GM12878 (cell line): Measurements from ENCODE around the gene CACNA1G. TPM values are rescaled to one million over a fixed set of nuclear protein-coding genes. Genes with fewer than 3 reads are reported as not detected.

Experiments used
- ATAC-seq: fragments of 200-7000 bp; cut with Tn5 transposase; 3 replicates; pipeline ENCODE4 v1.9.1; 2020; ENCODE audit warnings: mild to moderate bottlenecking, moderate library complexity
- BruUV-seq: library from RNA; stranded (reverse); fragments of 400-500 nt; replicated peaks from 2 replicates; lab custom pipeline; 2021; lab: Mats Ljungman, UMichigan
- CTCF ChIA-PET: fragments of 300-600 bp; sonication (Branson Sonifier 250); formaldehyde crosslinking; extraction: SDS; loops from one replicate; lab custom pipeline; 2021; ENCODE audit warnings: inconsistent platforms; lab: Yijun Ruan, JAX
- POLR2A ChIA-PET: fragments of 350-600 bp; formaldehyde crosslinking; extraction: SDS; loops from one replicate; lab custom pipeline; 2021; ENCODE audit warnings: inconsistent platforms; lab: Charles Lee
- RAD21 ChIA-PET: fragments of 300-600 bp; sonication (Branson Sonifier 250); formaldehyde crosslinking; loops from one replicate; lab custom pipeline; 2023; ENCODE audit warnings: antibody characterized with exemption; ENCODE audit not compliant: unreplicated experiment; lab: Charles Lee
- SMC1A ChIA-PET: fragments of 300-600 bp; sonication (Branson Sonifier 250); formaldehyde crosslinking; loops from one replicate; lab custom pipeline; 2023; ENCODE audit not compliant: unreplicated experiment, uncharacterized antibody; lab: Charles Lee
- DNase-seq: peaks from one replicate; pipeline ENCODE4 v3.0.0-alpha.2; 2011; ENCODE audit warnings: low read depth, low spot score
- FAIRE-seq: peaks from 3 replicates; lab custom pipeline; 2011; peaks lifted over from hg19 to GRCh38; lab: Jason Lieb, UNC
- H2AFZ ChIP-seq: 2 replicates; pipeline ENCODE4 v1.6.0; 2011; ENCODE audit warnings: low read depth, low read length, control low read depth; ENCODE audit not compliant: control insufficient read depth
- H3K27ac ChIP-seq: 2 replicates; pipeline ENCODE4 v1.5.1; 2011; ENCODE audit warnings: control low read depth; ENCODE audit not compliant: control insufficient read depth, insufficient read depth
- H3K27me3 ChIP-seq, 2 experiments: replicated peaks in 1 of 2; 2 replicates each; pipeline versions ENCODE4 v1.6.0 to v1.6.1; 2011; ENCODE audit warnings: low read length in 1 of 2; ENCODE audit not compliant: control insufficient read depth in 2 of 2, insufficient read depth in 2 of 2
- H3K36me3 ChIP-seq, 2 experiments: 2 replicates each; pipeline ENCODE4 v1.5.1; 2011; ENCODE audit warnings: low read length in 1 of 2; ENCODE audit not compliant: control insufficient read depth in 2 of 2, insufficient read depth in 2 of 2
- H3K4me1 ChIP-seq: 2 replicates; pipeline ENCODE4 v1.6.1; 2011; ENCODE audit warnings: mild to moderate bottlenecking, low read length, moderate library complexity, mixed read lengths; ENCODE audit not compliant: control insufficient read depth, insufficient read depth
- H3K4me2 ChIP-seq: 2 replicates; pipeline ENCODE4 v1.6.0; 2011; ENCODE audit warnings: control low read depth; ENCODE audit not compliant: control insufficient read depth, insufficient read depth
- H3K4me3 ChIP-seq: fragments of 200-600 bp; sonication (generic); 2 replicates; pipeline ENCODE4 v1.5.1; 2016
- H3K79me2 ChIP-seq: 2 replicates; pipeline ENCODE4 v1.6.0; 2011; ENCODE audit warnings: low read length; ENCODE audit not compliant: control insufficient read depth, insufficient read depth
- H3K9ac ChIP-seq: 2 replicates; pipeline ENCODE4 v1.8.0; 2011; ENCODE audit warnings: low read length, control low read depth, mixed read lengths; ENCODE audit not compliant: control insufficient read depth, insufficient read depth
- H3K9me3 ChIP-seq: replicated peaks from 3 replicates; pipeline ENCODE4 v1.5.1; 2011; ENCODE audit warnings: mild to moderate bottlenecking, low read length; ENCODE audit not compliant: control insufficient read depth, insufficient read depth
- H4K20me1 ChIP-seq: 2 replicates; pipeline ENCODE4 v1.6.0; 2011; ENCODE audit not compliant: control insufficient read depth, insufficient read depth
- CEBPB ChIP-seq, 2 experiments: fragments of 150-350 bp in 1 of 2; IDR thresholded peaks; 2 replicates each; pipeline ENCODE4 v1.6.1; 2012 to 2014; ENCODE audit warnings: low read depth in 2 of 2, low read length in 2 of 2, borderline replicate concordance in 1 of 2, inconsistent platforms in 1 of 2
- CHD1 ChIP-seq: IDR thresholded peaks from 2 replicates; pipeline ENCODE4 v1.6.1; 2012; ENCODE audit warnings: low read depth, low read length, improper control_type of control experiment
- ETV6 ChIP-seq, 2 experiments: fragments of 450-650 bp in 1 of 2; IDR thresholded peaks in 1 of 2; conservative IDR thresholded peaks in 1 of 2; 2 replicates each; pipeline ENCODE4 v1.6.1; 2014; ENCODE audit warnings: antibody characterized with exemption in 1 of 2, borderline replicate concordance in 1 of 2, low read depth in 1 of 2, mild to moderate bottlenecking in 1 of 2, moderate library complexity in 1 of 2
- HCFC1 ChIP-seq: fragments of 150-350 bp; IDR thresholded peaks from 2 replicates; pipeline ENCODE4 v1.6.1; 2014; ENCODE audit warnings: low read length
- KAT2A ChIP-seq: conservative IDR thresholded peaks from 2 replicates; pipeline ENCODE4 v1.6.1; 2011; ENCODE audit warnings: low read depth, low read length; ENCODE audit not compliant: control insufficient read depth
- MYB ChIP-seq: fragments of 150-350 bp; IDR thresholded peaks from 2 replicates; pipeline ENCODE4 v1.6.1; 2014; ENCODE audit warnings: mild to moderate bottlenecking, low read depth, low read length, borderline replicate concordance
- RELA ChIP-seq: fragments of 450-650 bp; IDR thresholded peaks from 2 replicates; pipeline ENCODE4 v1.8.0; 2014; ENCODE audit warnings: borderline replicate concordance; ENCODE audit not compliant: partially characterized antibody
- ZNF274 ChIP-seq: IDR thresholded peaks from one replicate; pipeline ENCODE4 v1.8.0; 2011; ENCODE audit not compliant: insufficient read length, insufficient read depth
- WGBS: methylation state at CpG from one replicate; pipeline ENCODE4 v1.1.6; 2016; ENCODE audit warnings: low lambda C conversion rate; ENCODE audit not compliant: insufficient replicate concordance, insufficient coverage; ENCODE audit errors: missing lambda C conversion rate; 5-methylcytosine and 5-hydroxymethylcytosine counted together
- in situ Hi-C: fragments of 300-500 bp; cut with MboI; formaldehyde crosslinking; loops from 9 replicates; pipeline ENCODE4 v1.14.3; 2018; ENCODE audit warnings: mixed read lengths
- intact Hi-C: fragments of 100-400 bp; cut with micrococcal nuclease; formaldehyde crosslinking; loops from one replicate; pipeline ENCODE4 v1.14.2; 2022; ENCODE audit not compliant: unreplicated experiment
- polyA plus RNA-seq, 11 experiments: library from polyadenylated mRNA; depleted of rRNA in 4 of 11; unstranded in 6 of 11; stranded (reverse) in 5 of 11; fragments of >200 nt; fragmentation: Nextera tagmentation in 4 of 11; fragmentation: Illumina TruSeq in 1 of 11; extraction: Ambion mirVana in 4 of 11; extraction: Trizol in 1 of 11; gene quantifications; 1 replicate in 1 of 11; 2 replicates in 10 of 11; pipeline versions ENCODE4 v1.2.1 to v1.2.3, GENCODE V29; 2011 to 2016; ENCODE audit warnings: inconsistent platforms in 2 of 11, missing spikeins in 2 of 11, low read depth in 1 of 11
- total RNA-seq, 4 experiments: library from RNA; depleted of rRNA in 3 of 4; stranded (reverse); fragments of >200 nt in 3 of 4; fragmentation: Illumina TruSeq in 1 of 4; extraction: Trizol in 1 of 4; gene quantifications; 2 replicates each; pipeline versions ENCODE4 v1.2.1 to v1.2.3, GENCODE V29; 2013 to 2021
- TF ChIP-seq, protein P1 (sequence below): IDR thresholded peaks from 2 replicates; pipeline ENCODE4 v1.6.1; 2011; ENCODE audit warnings: borderline replicate concordance, low read depth, mild to moderate bottlenecking, moderate library complexity, mixed read lengths, low read length; ENCODE audit not compliant: insufficient read depth; ENCODE audit errors: extremely low read length
- TF ChIP-seq, protein P2 (sequence below): fragments of 450-650 bp; IDR thresholded peaks from 2 replicates; pipeline ENCODE4 v1.6.1; 2017; ENCODE audit warnings: mild to moderate bottlenecking
- TF ChIP-seq, protein P3 (sequence below): fragments of 450-650 bp; formaldehyde crosslinking; IDR thresholded peaks from 2 replicates; pipeline ENCODE4 v1.4.0; 2022; ENCODE audit warnings: mild to moderate bottlenecking, moderate library complexity

The CACNA1G gene
- total and polyA plus RNA-seq, 10 of the 15 experiments (the other 5 are each of a cell fraction or from before 2014, with no cell fraction given), result 0.03 to 0.15 TPM; not detected in 8

DNA sequence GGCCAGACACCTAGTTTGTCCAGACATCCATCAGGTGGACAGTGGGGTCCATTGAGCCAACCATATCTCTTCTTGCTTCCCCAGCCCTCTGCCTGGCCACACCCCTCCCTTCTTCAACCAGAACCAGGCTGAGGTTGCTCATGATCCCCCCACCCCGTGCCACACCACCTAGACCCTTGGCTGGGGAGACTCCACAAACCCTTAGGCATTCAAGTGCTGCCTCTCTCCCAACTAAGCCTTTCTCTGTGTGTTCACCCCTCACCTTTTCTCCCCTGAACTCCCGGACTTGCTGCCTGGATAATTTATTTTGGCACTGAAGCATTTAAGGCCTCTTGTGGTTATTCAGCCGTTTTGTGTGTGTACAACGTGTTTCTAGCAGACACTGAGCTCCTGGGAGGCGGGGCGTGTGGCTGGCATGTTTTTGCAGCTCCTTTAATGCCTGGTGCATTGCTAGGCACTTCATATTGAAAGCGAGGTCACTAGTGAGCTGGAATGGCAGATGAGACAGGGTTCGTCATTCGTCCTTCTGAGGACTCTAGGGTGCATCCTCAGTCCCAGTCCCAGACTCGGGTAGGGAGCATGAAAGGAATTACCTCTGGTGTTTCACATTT lies 28.7 kb downstream of the CACNA1G start:
- RAD21 ChIA-PET, result no interaction called here
- Histone ChIP-seq H3K9ac (no peak overlapping the region), H2AFZ (no peak overlapping the region), H4K20me1 (no peaks in the 10 kb centered on the region), H3K27ac (no peak overlapping the region), H3K4me1 (no peaks in the 10 kb centered on the region), H3K36me3 (no peaks in the 10 kb centered on the region), H3K27me3 (peaks cover 2 to 3% of the 10 kb centered on the region in 2 experiments; a peak in 2 of 4 replicates), H3K9me3 (no peaks in the 10 kb centered on the region), H3K4me3 (no peak overlapping the region), H3K4me2 (no peak overlapping the region), H3K79me2 (no peaks in the 10 kb centered on the region)
- DNase-seq, result no peak
- SMC1A ChIA-PET, result no interaction called here
- intact Hi-C loops, result no loop called here
- CTCF ChIA-PET, result no interaction called here
- POLR2A ChIA-PET, result no interaction called here
- no peak for ATAC-seq
- in situ Hi-C loops, result no loop called here
- TF ChIP-seq, protein P1, sequence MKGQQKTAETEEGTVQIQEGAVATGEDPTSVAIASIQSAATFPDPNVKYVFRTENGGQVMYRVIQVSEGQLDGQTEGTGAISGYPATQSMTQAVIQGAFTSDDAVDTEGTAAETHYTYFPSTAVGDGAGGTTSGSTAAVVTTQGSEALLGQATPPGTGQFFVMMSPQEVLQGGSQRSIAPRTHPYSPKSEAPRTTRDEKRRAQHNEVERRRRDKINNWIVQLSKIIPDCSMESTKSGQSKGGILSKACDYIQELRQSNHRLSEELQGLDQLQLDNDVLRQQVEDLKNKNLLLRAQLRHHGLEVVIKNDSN, result no peak
- no peak for TF ChIP-seq CEBPB (IDR thresholded peaks at IDR 0.05; ENCODE audit: borderline replicate concordance in 1 of 2, low read depth in 2 of 2, low read length in 2 of 2)
- TF ChIP-seq CHD1, result no peak
- TF ChIP-seq HCFC1, result no peak
- no peak for TF ChIP-seq MYB
- TF ChIP-seq, protein P2, sequence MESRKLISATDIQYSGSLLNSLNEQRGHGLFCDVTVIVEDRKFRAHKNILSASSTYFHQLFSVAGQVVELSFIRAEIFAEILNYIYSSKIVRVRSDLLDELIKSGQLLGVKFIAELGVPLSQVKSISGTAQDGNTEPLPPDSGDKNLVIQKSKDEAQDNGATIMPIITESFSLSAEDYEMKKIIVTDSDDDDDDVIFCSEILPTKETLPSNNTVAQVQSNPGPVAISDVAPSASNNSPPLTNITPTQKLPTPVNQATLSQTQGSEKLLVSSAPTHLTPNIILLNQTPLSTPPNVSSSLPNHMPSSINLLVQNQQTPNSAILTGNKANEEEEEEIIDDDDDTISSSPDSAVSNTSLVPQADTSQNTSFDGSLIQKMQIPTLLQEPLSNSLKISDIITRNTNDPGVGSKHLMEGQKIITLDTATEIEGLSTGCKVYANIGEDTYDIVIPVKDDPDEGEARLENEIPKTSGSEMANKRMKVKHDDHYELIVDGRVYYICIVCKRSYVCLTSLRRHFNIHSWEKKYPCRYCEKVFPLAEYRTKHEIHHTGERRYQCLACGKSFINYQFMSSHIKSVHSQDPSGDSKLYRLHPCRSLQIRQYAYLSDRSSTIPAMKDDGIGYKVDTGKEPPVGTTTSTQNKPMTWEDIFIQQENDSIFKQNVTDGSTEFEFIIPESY, result no peak
- TF ChIP-seq ZNF274, result no peak
- TF ChIP-seq, protein P3, sequence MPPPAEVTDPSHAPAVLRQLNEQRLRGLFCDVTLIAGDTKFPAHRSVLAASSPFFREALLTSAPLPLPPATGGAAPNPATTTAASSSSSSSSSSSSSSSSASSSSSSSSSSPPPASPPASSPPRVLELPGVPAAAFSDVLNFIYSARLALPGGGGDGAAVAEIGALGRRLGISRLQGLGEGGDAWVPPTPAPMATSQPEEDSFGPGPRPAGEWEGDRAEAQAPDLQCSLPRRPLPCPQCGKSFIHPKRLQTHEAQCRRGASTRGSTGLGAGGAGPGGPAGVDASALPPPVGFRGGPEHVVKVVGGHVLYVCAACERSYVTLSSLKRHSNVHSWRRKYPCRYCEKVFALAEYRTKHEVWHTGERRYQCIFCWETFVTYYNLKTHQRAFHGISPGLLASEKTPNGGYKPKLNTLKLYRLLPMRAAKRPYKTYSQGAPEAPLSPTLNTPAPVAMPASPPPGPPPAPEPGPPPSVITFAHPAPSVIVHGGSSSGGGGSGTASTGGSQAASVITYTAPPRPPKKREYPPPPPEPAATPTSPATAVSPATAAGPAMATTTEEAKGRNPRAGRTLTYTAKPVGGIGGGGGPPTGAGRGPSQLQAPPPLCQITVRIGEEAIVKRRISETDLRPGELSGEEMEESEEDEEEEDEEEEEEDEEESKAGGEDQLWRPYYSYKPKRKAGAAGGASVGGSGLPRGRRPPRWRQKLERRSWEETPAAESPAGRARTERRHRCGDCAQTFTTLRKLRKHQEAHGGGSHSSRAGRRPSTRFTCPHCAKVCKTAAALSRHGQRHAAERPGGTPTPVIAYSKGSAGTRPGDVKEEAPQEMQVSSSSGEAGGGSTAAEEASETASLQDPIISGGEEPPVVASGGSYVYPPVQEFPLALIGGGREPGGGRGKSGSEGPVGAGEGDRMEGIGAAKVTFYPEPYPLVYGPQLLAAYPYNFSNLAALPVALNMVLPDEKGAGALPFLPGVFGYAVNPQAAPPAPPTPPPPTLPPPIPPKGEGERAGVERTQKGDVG (CRISPR knock-in tag), result no peak
- TF ChIP-seq RELA, result no peak
- TF ChIP-seq KAT2A, result no peak
- TF ChIP-seq ETV6 (conservative IDR thresholded peaks at IDR 0.05 in 1 of 2, IDR thresholded peaks at IDR 0.05 in 1 of 2; ENCODE audit: borderline replicate concordance in 1 of 2, low read depth in 1 of 2), result no peak
- no TSS peak for BruUV-seq
- FAIRE-seq, result no peak
- 15% methylated on average over 10 of the region's 10 CpGs for whole genome bisulfite sequencing
